OCI-LY7 (cell line): ENCODE results near the gene CEACAM18. TPM values are rescaled to one million over a fixed set of nuclear protein-coding genes. Genes with fewer than 3 reads are reported as not detected.

Source experiments
- BruUV-seq: library from RNA; stranded (reverse); fragments of 400-500 nt; replicated peaks from 2 replicates; lab custom pipeline; 2021; lab: Mats Ljungman, UMichigan
- CTCF ChIA-PET: fragments of 300-600 bp; sonication (Branson Sonifier 250); formaldehyde crosslinking; loops from one replicate; lab custom pipeline; 2022; ENCODE audit warnings: antibody characterized with exemption; ENCODE audit not compliant: unreplicated experiment; lab: Charles Lee
- POLR2A ChIA-PET: fragments of 300-600 bp; sonication (Branson Sonifier 250); formaldehyde crosslinking; loops from one replicate; lab custom pipeline; 2022; ENCODE audit warnings: antibody characterized with exemption; lab: Charles Lee
- DNase-seq: peaks from one replicate; pipeline ENCODE4 v3.0.0-alpha.2; 2015; ENCODE audit warnings: low spot score
- H2AFZ ChIP-seq: fragments of 200-600 bp; sonication (generic), shearing (Covaris generic); 2 replicates; pipeline ENCODE4 v1.6.1; 2014; ENCODE audit warnings: mild to moderate bottlenecking, antibody characterized with exemption, low read length, moderate library complexity
- H3K27ac ChIP-seq: fragments of 200-600 bp; sonication (generic); 2 replicates; pipeline ENCODE4 v1.5.1; 2014; ENCODE audit warnings: mixed run types, low read depth, mild to moderate bottlenecking, moderate library complexity, low read length, inconsistent platforms; ENCODE audit not compliant: poor library complexity, severe bottlenecking
- H3K36me3 ChIP-seq: fragments of 200-600 bp; sonication (generic); 2 replicates; pipeline ENCODE4 v1.6.1; 2014; ENCODE audit warnings: mild to moderate bottlenecking, antibody characterized with exemption, low read length, moderate library complexity, mixed read lengths; ENCODE audit not compliant: insufficient read depth
- H3K4me1 ChIP-seq: fragments of 200-600 bp; sonication (generic); 2 replicates; pipeline ENCODE4 v1.5.1; 2014; ENCODE audit warnings: mild to moderate bottlenecking, low read length; ENCODE audit not compliant: insufficient read depth, poor library complexity, severe bottlenecking
- H3K4me2 ChIP-seq: fragments of 200-600 bp; sonication (generic); 2 replicates; pipeline ENCODE4 v1.6.1; 2014; ENCODE audit warnings: mild to moderate bottlenecking, low read length
- H3K4me3 ChIP-seq: fragments of 200-600 bp; sonication (generic); 2 replicates; pipeline ENCODE4 v1.5.1; 2014; ENCODE audit warnings: mild to moderate bottlenecking, low read depth, low read length; ENCODE audit not compliant: poor library complexity, severe bottlenecking
- H3K79me2 ChIP-seq: fragments of 200-600 bp; sonication (generic); 2 replicates; pipeline ENCODE4 v1.6.1; 2016; ENCODE audit warnings: low read depth, mild to moderate bottlenecking, low read length, moderate library complexity, mixed read lengths; ENCODE audit not compliant: insufficient read depth
- H3K9me2 ChIP-seq: fragments of 200-600 bp; sonication (generic); 2 replicates; pipeline ENCODE4 v1.6.1; 2016; ENCODE audit warnings: mild to moderate bottlenecking, low read length, mixed read lengths; ENCODE audit not compliant: insufficient read depth
- H3K9me3 ChIP-seq: fragments of 200-600 bp; sonication (generic); 2 replicates; pipeline ENCODE4 v1.6.1; 2014; ENCODE audit warnings: mild to moderate bottlenecking, mixed run types, low read length, mixed read lengths
- H4K20me1 ChIP-seq: fragments of 200-600 bp; sonication (generic); 2 replicates; pipeline ENCODE4 v1.6.1; 2014; ENCODE audit warnings: mild to moderate bottlenecking, antibody characterized with exemption, low read length, moderate library complexity, mixed read lengths; ENCODE audit not compliant: insufficient read depth
- EZH2phosphoT487 ChIP-seq: fragments of 200-600 bp; sonication (generic); IDR thresholded peaks from 2 replicates; pipeline ENCODE4 v1.6.1; 2018; ENCODE audit warnings: low read depth, borderline replicate concordance, mild to moderate bottlenecking, mixed run types, antibody characterized with exemption, low read length, moderate library complexity, mixed read lengths
- intact Hi-C: fragments of 100-400 bp; cut with micrococcal nuclease; formaldehyde crosslinking; loops from one replicate; pipeline ENCODE4 v1.10.0; 2022; ENCODE audit not compliant: unreplicated experiment
- total RNA-seq, 2 experiments: library from RNA; depleted of rRNA in 1 of 2; stranded (reverse); fragments of >200 nt in 1 of 2; shearing (Covaris generic) in 1 of 2; gene quantifications; 2 replicates each; pipeline ENCODE4 v1.2.3, GENCODE V29; 2014 to 2022
- TF ChIP-seq, protein P1 (sequence below): fragments of 200-600 bp; sonication (generic); conservative IDR thresholded peaks from 2 replicates; pipeline ENCODE4 v1.5.1; 2014; ENCODE audit warnings: mild to moderate bottlenecking, antibody characterized with exemption, low read length, moderate library complexity, mixed read lengths

The CEACAM18 gene
- total RNA-seq, 2 experiments from 2014 or later: not detected

DNA sequence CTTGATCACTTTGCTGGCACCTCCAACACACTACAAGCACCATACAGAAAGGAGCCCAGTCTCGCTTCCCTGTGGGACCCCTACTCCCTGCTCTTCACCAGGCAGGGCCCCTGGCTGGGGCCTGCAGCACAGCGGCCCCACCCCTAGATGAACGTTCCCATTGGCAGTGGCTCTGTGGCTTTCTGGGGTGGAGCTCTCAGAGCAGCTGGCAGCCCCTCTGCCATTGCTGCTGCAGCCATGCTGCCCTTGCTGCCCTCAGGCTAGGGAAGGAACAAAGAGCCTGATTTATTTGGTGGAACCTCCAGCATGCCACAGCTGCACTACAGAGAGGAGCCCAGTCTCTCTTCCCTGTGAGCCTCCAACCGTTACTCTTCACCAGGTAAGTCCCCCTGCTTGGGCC lies 47.3 kb downstream of the CEACAM18 start:
- ChIA-PET CTCF (no interaction called here), POLR2A (no interaction called here)
- Histone ChIP-seq H3K79me2 (no peaks in the 10 kb centered on the region), H3K27ac (no peak overlapping the region), H3K4me3 (no peak overlapping the region), H3K4me1 (no peaks in the 10 kb centered on the region), H3K9me3 (no peaks in the 10 kb centered on the region), H3K4me2 (no peak overlapping the region), H2AFZ (no peak overlapping the region), H3K36me3 (no peaks in the 10 kb centered on the region), H3K9me2 (no peaks in the 10 kb centered on the region), H4K20me1 (no peaks in the 10 kb centered on the region)
- DNase-seq: no peak
- intact Hi-C loops: no loop called here
- TF ChIP-seq, protein P1, sequence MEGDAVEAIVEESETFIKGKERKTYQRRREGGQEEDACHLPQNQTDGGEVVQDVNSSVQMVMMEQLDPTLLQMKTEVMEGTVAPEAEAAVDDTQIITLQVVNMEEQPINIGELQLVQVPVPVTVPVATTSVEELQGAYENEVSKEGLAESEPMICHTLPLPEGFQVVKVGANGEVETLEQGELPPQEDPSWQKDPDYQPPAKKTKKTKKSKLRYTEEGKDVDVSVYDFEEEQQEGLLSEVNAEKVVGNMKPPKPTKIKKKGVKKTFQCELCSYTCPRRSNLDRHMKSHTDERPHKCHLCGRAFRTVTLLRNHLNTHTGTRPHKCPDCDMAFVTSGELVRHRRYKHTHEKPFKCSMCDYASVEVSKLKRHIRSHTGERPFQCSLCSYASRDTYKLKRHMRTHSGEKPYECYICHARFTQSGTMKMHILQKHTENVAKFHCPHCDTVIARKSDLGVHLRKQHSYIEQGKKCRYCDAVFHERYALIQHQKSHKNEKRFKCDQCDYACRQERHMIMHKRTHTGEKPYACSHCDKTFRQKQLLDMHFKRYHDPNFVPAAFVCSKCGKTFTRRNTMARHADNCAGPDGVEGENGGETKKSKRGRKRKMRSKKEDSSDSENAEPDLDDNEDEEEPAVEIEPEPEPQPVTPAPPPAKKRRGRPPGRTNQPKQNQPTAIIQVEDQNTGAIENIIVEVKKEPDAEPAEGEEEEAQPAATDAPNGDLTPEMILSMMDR: no peak
- TF ChIP-seq EZH2phosphoT487: no peak
- no TSS peak for BruUV-seq

DNA sequence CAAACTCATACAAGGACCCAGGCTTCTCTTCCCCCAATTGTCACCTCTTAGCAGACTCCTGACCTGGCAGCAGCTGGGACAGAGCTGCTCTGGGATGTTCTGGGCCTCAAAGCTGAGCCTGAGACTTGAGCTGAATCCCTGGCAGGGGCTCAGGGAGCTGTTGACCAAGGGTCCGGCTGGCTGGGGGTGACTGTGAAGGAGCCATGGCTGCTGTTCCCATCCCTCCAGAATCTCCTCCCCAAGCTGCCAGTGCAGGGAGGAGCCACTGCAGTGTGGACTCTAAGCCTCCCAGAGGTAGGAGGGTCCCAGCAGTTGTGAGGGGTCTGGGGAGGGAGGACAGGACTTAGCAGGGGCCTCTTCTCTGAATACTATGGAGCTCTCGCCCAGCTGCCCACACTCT lies 51.0 kb downstream of the CEACAM18 start:
- Histone ChIP-seq H4K20me1 (no peaks in the 10 kb centered on the region), H3K36me3 (no peaks in the 10 kb centered on the region), H3K27ac (no peak overlapping the region), H3K4me3 (no peak overlapping the region), H3K79me2 (no peaks in the 10 kb centered on the region), H3K4me2 (no peak overlapping the region), H2AFZ (no peak overlapping the region), H3K4me1 (no peaks in the 10 kb centered on the region), H3K9me3 (no peaks in the 10 kb centered on the region), H3K9me2 (no peaks in the 10 kb centered on the region)
- POLR2A ChIA-PET: no interaction called here
- DNase-seq: no peak
- BruUV-seq: no TSS peak
- CTCF ChIA-PET: no interaction called here
- no peak for TF ChIP-seq EZH2phosphoT487
- TF ChIP-seq, protein P1: no peak
- intact Hi-C loops: no loop called here

DNA sequence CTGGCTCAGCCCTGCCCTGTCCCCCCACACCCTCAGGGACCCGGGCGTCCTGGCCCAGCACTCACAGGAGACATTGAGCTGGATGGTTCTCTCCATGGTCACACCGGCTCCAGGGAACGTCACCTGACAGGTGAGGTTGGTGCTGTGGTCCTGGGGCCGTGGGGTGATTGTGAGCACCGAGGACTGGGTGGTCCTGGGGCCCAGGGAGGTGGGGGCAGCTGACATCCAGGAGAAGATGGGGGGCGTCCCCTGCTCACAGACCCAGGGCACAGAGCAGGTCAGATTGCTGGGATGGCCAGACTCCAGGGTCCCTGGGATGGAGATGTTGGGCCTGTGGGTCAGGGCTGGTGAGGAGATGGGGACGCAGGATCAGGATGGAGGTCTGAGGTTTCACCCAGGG lies 52.3 kb downstream of the CEACAM18 start:
- intact Hi-C loops: no loop called here
- no peak for DNase-seq
- TF ChIP-seq, protein P1: no peak
- TF ChIP-seq EZH2phosphoT487: no peak
- Histone ChIP-seq H3K79me2 (no peaks in the 10 kb centered on the region), H3K9me3 (no peaks in the 10 kb centered on the region), H3K9me2 (no peaks in the 10 kb centered on the region), H3K4me1 (no peaks in the 10 kb centered on the region), H3K27ac (no peak overlapping the region), H3K4me2 (no peak overlapping the region), H4K20me1 (no peaks in the 10 kb centered on the region), H2AFZ (no peak overlapping the region), H3K36me3 (no peaks in the 10 kb centered on the region), H3K4me3 (no peak overlapping the region)
- BruUV-seq: no TSS peak
- CTCF ChIA-PET: no interaction called here
- POLR2A ChIA-PET: no interaction called here
